Medulla oblongata (tissue), 1 donor: ENCODE measurements around the gene C18orf54.
A peak's percentile ranks its signal among the peaks of the same experiment; 100 is the strongest.
"Not testable (repeated sequence)": the region's sequence is repeated elsewhere in the genome, so short reads cannot be mapped to it uniquely, and the experiment has no call there.

Experiments used
- DNase-seq: peaks from one replicate; pipeline ENCODE4 v3.0.0-alpha.2; 2015; ENCODE audit errors: extremely low spot score

Gene C18orf54

DNA sequence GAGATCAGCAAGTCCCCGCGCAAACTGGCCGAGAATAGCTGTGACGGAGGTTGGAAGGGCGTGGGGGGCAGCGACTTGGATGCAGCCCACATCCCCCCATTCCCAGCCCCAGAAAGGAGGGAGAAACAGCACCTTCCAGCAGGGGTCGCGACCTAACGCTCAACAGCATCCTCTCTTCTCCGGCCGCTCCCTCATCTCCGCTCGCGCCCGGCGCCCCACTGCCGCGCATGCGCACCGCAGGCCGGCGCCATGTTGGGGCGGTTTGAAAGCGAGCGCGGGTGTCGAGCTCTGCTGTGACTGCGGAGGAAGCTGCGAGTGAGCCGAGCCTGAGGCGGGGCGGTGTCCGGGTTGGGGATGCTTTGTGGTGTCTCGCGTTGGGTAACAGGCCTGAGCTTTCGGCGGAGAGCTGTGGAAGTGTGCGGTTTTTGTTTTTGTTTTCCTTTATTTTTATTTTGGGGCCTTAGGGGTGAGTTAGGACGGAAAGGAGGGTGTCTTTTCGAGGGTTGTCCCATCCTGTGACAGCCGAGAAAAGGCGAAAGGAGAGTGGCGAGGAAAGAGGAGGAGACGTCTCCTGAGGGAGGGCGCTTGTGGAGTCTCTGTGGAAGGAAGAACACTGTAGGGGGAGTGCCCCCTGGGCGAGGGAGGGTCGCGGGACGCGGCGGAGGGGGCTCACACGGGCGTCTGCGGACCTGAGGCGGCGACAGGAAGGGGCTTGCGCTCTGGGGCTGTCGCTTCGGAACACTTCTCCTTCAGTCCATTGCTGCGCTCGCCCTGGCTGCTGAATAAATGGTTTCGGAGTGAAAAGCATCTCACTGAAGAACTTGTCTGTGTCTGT lies at the start of gene C18orf54, which contains the start of gene STARD6:
C18orf54 (plus strand) TSS at position 247 of the 835 bp plus-strand sequence. CDS start 2,667 bp downstream, outside the sequence.
STARD6 (minus strand) TSS at position 199 of the 835 bp plus-strand sequence. CDS start 3,285 bp downstream, outside the sequence.
- DNase-seq: peak; percentile 93

DNA sequence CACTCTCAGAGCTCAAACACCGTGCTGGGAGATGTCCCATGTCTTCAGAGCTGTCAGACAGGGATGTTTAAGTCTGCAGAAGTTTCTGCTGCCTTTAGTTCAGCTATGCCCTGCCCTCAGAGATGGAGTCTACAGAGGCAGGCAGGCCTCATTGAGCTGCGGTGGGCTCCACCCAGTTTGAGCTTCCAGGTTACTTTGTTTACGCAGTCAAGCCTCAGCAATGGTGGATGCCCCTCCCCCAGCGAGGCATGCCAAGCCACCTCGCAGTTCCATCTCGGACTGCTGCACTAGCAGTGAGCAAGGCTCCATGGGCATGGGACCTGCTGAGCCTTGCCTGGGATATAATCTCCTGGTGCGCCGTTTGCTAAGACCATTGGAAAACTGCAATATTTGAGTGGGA lies 48.1 kb upstream of the C18orf54 start:
- not testable (repeated sequence) for DNase-seq

DNA sequence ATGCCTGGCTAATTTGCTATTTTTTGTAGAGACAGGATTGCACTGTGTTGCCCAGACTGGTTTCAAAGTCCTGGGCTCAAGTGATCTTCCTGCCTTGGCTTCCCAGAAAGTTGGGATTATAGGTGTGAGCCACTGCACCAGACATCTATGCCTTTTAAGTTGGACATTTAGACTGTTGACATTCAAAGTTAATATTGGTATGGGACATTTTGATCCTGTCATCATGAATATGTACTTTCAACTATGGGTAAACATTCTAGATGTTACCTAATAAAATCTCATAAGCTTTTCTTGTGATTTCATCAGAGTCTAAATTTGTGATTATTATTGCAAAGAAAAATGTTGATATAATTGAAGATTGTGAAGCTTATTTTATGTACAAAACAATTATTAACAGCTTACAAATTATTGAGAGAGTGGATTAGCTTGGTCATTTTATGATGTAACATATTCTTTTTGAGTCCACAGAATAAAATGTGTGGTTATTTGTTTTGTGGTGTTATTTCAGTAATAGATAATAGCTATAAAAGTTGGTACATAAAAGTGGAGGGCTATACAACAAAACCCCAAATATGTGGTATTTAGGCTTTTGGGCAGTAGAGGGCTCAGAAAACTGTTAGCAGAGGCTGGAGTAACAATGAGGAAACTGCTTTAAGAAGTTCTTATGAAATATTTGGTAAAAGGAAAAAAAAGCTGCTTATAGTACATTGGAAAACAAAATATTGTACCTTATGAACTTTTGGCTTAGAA lies 41.5 kb upstream of the C18orf54 start:
- no peak for DNase-seq

DNA sequence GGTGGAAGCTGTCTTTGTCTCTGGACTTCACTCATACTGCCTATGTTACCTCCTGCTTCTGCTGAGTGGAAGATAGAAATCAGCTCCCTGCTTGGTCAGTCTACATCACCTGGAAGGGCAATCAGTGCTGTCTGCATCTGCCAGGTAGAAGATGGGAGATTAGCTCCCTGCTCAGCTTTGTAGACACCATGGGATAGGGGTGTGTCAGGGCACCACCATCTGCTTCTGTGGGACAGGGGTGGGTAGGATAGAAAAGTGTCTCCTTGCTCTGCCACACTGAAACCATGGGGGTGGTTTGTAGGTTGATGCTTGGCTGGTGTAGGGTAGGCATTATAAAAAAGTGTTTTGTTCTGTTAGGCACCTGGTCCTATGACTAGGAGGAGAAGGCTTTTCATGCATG lies 34.1 kb upstream of the C18orf54 start:
- DNase-seq: no peak

DNA sequence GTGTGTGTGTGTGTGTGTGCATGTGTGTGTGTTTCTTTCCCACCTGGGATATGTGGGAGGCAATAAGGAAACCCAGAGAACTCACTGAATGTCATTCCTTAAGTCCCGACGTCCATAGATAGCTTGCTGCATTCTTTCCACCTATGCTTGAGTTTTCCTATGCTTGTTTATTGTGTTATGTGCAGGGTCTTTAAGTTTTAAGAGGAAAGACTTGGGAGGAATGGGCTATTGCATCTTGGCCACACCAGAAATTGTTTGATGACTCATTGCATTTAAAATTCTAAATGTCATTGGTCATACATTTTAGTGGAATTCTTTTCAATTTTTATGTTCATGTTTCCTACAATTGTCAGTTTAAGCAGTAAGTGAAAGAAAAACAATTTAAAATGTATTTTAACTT lies 33.7 kb upstream of the C18orf54 start:
- no peak for DNase-seq

DNA sequence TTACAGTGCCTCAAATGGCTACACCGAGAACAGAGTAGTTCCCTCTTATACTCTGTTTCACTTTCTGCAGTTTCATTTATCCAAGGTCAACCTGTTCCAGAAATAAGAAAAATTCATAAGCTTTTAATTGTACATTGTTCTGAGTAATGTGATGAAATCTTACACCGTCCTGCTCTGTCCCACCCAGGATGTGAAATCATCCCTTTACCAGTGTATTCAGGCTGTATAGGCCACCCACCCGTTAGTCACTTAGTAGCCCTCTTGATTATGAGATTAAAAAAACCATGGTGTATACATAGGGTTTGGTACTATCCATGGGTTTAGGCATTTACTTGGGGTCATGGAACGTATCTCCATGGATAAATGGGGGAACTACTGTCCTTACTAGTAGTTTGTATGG lies 29.9 kb upstream of the C18orf54 start:
- DNase-seq: no peak

DNA sequence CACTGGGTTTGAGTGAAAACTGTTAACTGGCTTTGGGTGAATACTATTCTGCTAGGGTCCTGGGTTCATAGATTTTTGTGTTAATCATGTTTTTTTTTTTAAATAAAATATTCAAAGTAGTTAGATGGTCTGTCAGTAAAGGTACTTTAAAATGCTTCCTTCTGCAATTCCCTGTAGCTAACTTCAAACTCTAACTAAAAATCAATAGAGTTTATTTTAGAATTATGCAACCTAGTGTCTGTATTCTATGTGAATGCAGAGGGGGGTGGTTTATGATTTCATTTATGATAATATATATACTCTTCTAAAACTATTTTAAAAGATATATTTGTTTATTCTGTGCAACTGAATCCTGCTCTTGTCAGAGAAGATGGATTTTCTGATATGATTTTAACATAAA lies 27.9 kb upstream of the C18orf54 start:
- DNase-seq: no peak

DNA sequence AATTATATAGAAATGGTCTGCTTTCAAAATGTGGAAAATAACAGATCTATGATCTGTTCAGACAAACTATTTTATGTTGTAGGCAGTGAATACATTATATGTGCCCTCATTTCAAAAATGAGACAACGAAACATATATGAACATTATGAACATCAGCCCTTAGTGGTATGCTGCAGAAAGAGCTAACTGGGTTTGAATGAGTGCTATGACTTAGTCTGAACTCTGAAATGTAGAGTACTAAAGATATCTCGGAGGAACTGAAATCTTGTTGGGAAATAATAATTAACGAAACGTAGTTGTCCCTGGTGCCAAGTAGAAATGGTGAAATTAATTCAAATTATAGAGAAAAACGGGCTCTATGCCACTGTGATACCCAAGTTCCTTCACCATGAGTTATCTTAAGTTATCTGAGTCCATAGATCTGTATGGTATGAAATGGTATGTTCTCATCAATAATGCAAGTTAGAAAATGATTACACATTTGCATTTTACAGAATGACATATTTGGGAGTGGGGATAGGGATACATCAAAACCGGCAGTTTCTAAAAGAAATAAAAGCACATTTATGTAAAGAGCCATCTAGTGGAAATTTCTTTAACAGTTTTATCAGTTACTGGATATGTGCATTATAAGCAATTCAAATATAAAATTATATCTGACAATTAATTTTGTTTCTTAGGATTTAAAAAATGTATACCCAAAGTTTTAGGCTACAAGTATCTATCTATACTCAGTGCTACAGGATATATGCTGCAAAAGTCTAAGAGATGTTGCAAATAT lies 26.7 kb upstream of the C18orf54 start:
- no peak for DNase-seq

DNA sequence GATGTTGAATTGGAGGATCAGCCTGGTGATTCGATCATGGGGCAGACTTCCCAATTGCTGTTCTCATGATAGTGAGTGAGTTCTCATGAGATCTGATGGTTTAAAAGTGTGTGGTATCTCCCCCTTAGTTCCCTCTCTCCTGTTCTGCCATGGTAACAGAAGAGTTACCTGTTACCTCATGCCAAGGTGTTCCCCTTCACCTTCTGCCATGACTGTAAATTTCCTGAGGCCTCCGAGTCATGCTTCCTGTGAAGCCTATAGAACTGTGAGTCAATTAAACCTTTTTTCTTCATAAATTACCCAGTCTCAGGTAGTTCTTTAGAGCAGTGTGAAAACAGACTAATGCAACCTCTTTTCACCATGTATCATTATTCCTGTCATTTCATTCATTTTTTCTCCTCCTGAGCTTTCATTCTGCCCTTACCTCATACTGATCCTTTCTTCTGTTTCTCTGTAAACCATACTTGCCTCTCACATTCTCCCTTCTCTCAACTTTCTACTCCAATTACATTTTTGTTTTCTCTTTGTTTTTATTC lies 22.0 kb upstream of the C18orf54 start:
- no peak for DNase-seq

DNA sequence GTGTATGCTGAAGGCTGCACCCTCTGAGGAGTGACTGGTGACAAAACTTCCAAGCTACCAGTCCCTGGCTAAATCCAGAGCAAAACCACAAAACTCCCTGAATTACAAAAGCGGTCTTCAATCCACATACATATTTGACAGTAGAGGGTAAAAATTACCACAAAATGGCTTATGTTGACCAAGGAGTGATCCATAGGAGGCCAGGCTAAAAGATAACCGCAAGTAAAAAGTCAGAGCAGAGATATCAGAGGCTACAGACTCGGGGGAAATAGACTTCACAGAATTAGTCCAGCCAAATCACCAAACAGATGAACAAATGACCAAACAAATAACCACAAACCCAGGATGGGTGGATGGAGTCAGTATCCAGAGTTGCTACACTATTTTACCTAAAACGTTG lies 19.5 kb upstream of the C18orf54 start:
- DNase-seq: no peak

DNA sequence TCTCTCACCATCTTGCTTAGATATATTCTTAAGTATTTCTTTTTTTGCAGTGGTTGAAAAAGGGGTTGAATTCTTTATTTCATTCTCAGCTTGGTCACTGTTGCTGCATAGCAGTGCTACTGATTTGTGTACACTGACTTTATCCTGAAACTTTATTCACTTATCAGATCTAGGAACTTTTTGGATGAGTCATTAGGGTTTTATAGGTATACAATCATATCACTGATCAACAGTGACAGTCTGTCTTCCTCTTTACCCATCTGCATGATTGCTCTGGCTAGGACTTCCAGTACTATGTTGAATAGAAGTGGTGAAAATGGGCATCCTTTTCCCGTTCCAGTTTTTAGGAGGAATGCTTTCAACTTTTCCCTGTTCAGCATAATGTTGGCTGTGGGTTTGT lies 6.5 kb upstream of the C18orf54 start:
- no peak for DNase-seq

DNA sequence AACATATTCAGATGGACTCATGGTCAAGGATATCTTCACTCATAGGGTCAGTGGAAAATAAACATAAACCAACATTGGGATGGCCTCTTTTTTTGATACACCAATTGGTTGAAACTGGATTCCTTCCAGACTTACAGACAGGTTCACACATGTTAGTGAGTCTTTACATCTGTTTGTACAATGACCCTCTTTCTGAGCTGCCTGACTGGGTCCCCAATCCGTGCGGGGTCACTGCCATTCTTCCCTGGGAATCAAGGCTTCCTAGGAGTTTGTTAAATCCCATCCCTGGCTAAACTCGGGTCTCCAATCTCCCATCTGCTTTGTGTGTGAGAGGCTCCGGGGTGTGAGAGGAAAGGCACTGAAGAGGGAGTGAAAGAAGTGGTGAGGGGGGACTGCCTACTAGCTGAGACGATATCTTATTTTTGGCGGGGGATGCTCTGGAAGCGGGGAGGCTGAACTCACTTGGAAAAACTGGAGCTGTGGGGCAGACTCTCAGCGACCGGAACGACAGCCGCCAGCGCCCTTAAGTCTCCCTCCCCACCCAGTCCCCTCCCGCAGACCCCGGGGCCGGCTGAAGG lies 535 bp upstream of the C18orf54 start:
- peak; percentile 46 for DNase-seq

DNA sequence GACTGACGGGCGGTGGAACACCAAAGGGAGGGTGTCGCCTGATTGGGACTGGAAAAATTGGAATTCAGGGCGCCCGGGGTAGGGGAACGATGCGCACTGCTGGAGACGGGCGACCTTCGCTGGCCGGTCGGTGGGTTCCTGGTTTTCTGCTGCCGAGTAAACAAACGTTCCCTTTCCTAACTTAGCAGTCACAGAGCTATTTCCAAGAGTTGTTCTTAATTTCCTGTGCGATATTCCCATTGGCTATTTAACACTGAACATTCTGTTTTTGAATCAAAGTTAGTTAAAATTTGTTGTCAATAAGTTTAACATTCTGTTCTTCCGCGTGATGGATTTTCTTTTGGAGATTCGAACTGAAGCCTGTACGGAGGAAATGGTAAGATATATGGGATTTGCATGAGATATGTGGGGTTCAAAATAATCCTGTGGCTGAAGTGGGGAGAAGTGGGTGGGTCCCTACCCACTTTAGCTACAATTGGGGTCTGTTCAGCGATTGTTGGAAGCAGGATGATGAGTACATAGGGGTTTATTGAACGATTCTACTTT lies 862 bp downstream of the C18orf54 start:
- peak; percentile 38 for DNase-seq

DNA sequence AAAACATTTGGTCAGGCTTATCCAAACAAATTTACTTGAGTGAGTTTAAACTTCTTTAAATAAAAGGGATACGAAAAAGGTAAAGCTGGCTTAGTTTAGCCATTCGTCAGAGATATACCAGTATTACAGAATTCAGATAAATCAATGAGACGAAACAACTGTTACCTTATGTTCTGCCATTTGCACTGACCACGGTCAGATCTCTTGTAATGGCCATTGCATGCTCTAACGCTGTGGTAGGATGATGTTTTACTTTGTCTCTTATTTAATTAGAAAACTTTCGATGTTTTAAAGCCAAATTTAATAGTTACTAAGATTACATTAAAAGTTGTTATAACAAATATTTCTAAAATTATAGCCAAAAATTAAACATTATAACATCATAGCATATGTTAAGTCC lies 1.5 kb downstream of the C18orf54 start:
- DNase-seq: peak; percentile 30

DNA sequence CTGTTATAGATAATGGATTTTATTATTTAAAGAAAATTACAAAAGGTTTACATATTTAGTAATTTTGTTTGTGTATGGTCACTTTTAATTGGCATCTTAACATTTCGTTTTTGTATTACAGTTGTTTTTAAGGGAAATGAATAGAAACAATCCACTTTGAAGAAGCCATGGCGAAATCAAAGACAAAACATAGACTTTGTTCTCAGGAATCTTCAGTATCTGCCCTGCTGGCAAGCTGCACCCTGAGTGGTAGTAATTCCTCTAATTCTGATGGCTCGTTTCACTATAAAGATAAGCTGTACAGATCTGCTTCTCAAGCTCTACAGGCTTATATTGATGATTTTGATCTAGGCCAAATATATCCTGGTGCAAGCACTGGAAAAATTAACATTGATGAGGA lies 2.7 kb downstream of the C18orf54 start:
- no peak for DNase-seq

DNA sequence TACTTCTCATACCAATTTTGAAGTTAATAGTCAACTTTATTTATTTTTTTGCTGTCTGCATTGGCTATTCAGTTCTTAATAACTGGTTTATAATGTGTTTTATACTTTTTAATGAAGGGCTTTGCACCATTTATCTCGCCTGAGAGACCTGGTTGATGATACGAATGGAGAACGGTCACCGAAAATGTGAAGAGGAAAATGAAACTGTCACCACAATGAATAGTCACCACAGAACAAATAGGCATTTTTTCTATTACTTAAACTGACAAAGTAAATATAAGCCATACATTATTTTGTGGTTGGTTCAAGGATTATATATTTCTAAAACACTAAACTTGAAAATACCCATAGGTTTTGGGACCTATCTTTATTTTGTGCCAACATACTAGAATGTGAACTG lies 20.4 kb downstream of the C18orf54 start:
- DNase-seq: no peak

DNA sequence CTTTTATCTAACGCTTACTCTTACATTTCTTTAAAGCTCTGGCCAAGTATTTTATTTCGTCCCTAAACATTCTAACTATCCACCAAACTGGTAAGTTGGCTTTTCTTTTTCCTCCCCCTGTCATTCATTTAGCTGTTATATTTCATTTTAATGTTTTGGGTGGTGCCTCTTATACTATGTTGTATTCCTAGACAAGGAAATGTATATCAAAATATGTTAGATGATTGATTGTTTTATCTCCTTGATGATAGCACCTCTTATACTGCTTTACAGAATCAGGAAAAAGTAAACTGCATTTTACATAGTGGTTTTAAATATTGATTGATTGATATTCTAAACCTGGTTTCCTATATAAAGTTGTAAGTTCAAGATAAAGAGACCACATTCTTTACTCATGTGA lies 23.9 kb downstream of the C18orf54 start:
- no peak for DNase-seq

DNA sequence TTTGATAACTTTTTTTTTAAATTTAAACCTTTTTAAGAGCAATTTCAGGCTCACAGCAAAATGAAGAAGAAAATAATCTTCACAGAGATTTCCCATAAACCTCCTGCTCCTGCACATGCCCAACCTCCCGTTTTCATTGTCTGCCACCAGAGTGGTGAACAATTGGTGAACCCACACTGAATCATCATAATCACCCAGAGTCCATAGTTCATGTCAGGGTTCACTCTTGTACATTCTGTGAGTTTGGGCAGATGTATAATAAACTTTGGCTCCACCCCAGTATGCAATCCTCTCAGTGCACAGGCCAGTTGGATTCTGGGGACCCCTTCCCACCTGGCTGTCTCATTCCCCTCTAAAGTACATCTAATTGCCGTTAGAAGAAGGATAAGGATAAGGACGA lies 24.4 kb downstream of the C18orf54 start:
- no peak for DNase-seq

DNA sequence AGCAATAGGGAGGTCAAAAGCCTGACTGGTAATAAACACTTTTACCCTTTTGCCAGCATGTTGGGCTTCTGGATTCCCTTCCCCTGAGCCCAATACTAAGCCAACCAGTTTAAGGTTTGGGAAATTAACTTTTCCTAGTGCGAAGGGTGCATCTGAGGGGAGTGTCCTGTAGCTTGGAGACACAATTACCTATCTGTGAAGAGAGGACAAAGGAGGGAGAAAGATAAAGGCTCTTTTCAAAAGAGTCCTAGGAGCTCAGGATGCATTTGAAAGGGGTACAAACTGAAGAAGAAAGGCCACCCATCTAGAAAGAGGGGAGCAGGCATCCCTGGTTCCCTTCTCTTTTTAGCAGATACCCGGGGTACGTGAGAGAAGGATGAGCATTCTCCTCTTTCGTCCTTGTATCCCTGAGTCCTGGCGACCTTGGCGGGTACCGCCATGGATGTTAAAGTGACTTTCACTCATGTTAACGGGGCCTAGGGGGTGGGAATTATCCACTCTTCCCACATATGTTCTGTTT lies 25.1 kb downstream of the C18orf54 start:
- DNase-seq: no peak

DNA sequence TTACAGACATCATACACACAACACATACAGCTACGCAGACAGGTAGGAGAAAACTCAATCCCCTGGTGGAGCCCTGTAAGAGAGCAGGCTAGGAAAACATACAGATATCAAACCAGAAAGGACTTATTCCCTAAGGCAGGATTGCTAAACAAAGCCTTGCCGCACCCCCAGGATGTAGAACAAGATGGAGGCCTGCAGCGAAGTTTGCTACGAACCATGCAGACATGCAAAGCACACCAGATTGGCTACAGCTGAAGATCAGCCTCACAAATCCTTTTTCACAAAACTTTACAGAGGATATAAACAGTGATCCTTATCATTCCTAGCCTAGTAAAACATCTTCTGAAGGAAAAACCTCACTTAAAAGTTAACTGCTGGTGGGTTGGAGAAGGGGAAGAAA lies 28.3 kb downstream of the C18orf54 start:
- DNase-seq: no peak
